Testis (tissue), 3 donors: ENCODE results near the gene ANKS1B. TPM values are rescaled to one million over a fixed set of nuclear protein-coding genes. Genes with fewer than 3 reads are reported as not detected.

Experiments
- DNase-seq: peaks from one replicate; pipeline ENCODE4 v3.0.0-alpha.2; 2019
- H3K27ac ChIP-seq, 2 donors: fragments of 200-600 bp; sonication (generic); one replicate each; pipeline ENCODE4 v1.5.1; 2019
- H3K27me3 ChIP-seq: fragments of 200-600 bp; sonication (generic); one replicate; pipeline ENCODE4 v1.5.1; 2019
- H3K36me3 ChIP-seq: fragments of 200-600 bp; sonication (generic); one replicate; pipeline ENCODE4 v1.5.1; 2017; ENCODE audit warnings: low read depth; ENCODE audit errors: missing control alignments
- H3K4me1 ChIP-seq: fragments of 200-600 bp; sonication (generic); one replicate; pipeline ENCODE4 v1.5.1; 2019
- H3K4me3 ChIP-seq, 2 donors: fragments of 200-600 bp; sonication (generic); one replicate each; pipeline ENCODE4 v1.5.1; 2017 to 2019
- H3K9me3 ChIP-seq: fragments of 200-600 bp; sonication (generic); one replicate; pipeline ENCODE4 v1.5.1; 2017
- POLR2A ChIP-seq: fragments of 450-650 bp; IDR thresholded peaks from one replicate; pipeline ENCODE4 v1.6.1; 2017; ENCODE audit warnings: antibody characterized with exemption, mild to moderate bottlenecking, moderate library complexity
- WGBS, 2 donors: methylation state at CpG; one replicate each; pipeline ENCODE4 v1.1.5; 2018; 5-methylcytosine and 5-hydroxymethylcytosine counted together
- intact Hi-C: fragments of 100-400 bp; cut with DNase I; formaldehyde crosslinking; loops from one replicate; pipeline ENCODE4 v1.15.1; 2023; ENCODE audit warnings: low total_unique reads
- polyA plus RNA-seq: library from polyadenylated mRNA; stranded (reverse); fragments of 350-450 nt; fragmentation: Illumina TruSeq; extraction: RNeasy Lipid Tissue Mini Kit (QIAGEN cat#74804); gene quantifications from one replicate; pipeline ENCODE4 v1.2.3, GENCODE V29; 2014; ENCODE audit warnings: low read depth, low replicate concordance; ENCODE audit not compliant: insufficient read depth
- total RNA-seq, 2 donors: library from RNA; depleted of rRNA; stranded (reverse); fragments of >200 nt; gene quantifications; one replicate each; pipeline ENCODE4 v1.2.3, GENCODE V29; 2016
- TF ChIP-seq, protein P1 (sequence below), 3 experiments: fragments of 450-650 bp in 2 of 3; fragments of 200-600 bp in 1 of 3; sonication (generic) in 1 of 3; IDR thresholded peaks; one replicate each; pipeline ENCODE4 v1.5.1; 2016 to 2019; ENCODE audit warnings: antibody characterized with exemption in 3 of 3, mild to moderate bottlenecking in 2 of 3, moderate library complexity in 1 of 3

ANKS1B gene
- total and polyA plus RNA-seq, 3 donors from 2014 or later = 26.8 to 58.2 (median 30.9) TPM

DNA sequence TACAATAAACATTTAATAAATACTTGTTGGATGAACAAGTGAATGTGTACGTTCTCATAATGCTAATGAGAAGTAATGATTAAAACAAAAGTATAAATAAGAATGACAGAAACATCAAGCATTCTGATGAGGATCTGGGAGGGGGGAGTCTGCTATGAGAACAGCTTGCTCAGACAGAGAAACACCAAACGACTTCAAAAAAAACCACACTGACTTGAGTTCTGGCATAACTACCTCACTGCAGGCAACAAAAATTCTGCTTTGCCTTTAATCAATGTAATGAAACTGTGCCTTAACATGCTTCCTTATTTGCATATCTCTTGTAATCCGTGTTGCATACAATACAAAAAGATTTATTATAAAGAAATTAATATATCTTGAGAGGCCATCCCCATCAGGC is 632.5 kb downstream of the ANKS1B start:
- Histone ChIP-seq H3K36me3 (no peaks in the 10 kb centered on the region), H3K4me1 (no peaks in the 10 kb centered on the region), H3K27me3 (no peaks in the 10 kb centered on the region), H3K9me3 (no peaks in the 10 kb centered on the region), H3K4me3 (no peak overlapping the region), H3K27ac (no peak overlapping the region)
- DNase-seq = no peak
- WGBS, 2 donors = 44 to 46% methylated on average over 3 of the region's 3 CpGs
- no peak for TF ChIP-seq POLR2A
- TF ChIP-seq, protein P1, sequence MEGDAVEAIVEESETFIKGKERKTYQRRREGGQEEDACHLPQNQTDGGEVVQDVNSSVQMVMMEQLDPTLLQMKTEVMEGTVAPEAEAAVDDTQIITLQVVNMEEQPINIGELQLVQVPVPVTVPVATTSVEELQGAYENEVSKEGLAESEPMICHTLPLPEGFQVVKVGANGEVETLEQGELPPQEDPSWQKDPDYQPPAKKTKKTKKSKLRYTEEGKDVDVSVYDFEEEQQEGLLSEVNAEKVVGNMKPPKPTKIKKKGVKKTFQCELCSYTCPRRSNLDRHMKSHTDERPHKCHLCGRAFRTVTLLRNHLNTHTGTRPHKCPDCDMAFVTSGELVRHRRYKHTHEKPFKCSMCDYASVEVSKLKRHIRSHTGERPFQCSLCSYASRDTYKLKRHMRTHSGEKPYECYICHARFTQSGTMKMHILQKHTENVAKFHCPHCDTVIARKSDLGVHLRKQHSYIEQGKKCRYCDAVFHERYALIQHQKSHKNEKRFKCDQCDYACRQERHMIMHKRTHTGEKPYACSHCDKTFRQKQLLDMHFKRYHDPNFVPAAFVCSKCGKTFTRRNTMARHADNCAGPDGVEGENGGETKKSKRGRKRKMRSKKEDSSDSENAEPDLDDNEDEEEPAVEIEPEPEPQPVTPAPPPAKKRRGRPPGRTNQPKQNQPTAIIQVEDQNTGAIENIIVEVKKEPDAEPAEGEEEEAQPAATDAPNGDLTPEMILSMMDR (IDR thresholded peaks at IDR 0.05) = no peak
- intact Hi-C loops = no loop called here

DNA sequence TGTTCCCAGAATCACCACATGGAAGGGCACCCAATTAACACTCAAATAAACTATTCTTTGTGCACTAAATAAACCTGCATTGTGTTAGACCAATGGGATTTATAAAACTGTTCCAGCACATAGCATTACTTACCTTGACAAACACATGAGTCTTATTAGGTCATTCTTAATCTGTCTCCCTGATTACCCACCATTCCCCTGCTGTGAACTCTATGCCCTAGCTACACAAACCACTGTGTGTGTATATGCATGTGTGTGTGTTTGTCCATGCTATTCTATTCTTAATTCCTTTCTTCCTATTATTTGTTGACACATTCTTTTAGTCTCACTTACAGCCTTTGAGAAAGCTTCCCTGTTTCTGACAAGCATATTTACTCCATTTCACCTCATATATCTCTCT is 640.8 kb downstream of the ANKS1B start:
- Histone ChIP-seq H3K36me3 (no peaks in the 10 kb centered on the region), H3K27ac (no peak overlapping the region), H3K4me1 (no peaks in the 10 kb centered on the region), H3K27me3 (no peaks in the 10 kb centered on the region), H3K4me3 (no peak overlapping the region), H3K9me3 (no peaks in the 10 kb centered on the region)
- TF ChIP-seq POLR2A = no peak
- TF ChIP-seq, protein P1 (IDR thresholded peaks at IDR 0.05) = no peak
- no peak for DNase-seq
- intact Hi-C loops = no loop called here

DNA sequence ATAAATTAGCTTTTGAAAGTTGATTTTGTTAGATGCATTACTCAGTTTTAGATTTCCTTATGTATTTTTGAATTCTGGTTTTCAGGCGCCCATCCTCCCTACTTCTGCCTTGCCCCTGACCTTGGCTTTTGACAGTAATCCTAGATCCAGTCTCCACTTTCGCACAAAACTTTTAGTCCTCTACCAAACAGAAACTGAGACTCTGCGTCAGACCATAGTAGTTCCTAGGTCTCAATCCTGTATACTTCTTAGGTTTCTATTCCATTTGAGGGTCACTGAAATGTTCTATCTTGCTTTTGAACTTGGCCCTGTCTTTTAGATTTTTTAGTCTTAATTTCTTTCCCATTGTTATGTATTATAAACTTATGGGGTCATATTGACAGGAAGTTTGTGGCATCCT is 645.1 kb downstream of the ANKS1B start:
- intact Hi-C loops = no loop called here
- 82 to 93% methylated on average over 3 of the region's 3 CpGs for WGBS, 2 donors

DNA sequence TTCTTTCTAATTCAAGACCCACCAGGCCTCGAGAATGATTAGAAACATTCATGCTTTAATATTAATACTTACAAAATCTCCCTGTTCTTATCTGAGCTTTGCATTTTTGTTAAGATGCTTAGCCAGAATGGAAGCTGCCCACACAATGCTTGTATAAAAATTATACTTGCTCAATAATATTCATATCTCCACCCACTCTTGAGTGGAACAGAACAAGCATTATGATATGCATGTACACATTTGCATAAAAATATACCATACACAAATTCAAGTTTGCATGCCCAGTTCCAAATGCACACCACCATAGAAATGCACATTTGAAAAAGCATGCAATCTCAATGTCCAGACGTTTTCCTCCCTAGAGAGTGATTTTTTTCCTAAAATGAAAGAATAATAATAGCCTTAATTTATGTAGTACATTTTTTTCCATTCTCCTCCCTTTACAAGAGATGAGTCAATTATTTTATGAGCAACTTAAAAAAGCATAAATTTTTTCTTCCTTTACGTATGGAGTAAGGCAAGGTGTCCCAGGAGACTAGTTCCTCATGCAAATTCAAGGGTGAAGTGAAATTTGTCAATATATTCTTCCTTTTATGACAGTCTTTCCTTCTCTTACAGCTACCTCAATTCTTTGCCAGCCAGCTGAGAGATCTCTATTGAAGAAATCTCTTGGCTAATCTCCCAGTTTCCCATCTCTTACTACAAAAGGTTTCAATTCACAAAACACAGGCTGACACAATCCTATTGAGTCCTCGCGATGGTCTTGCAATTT is 650.3 kb downstream of the ANKS1B start:
- no peak overlapping the region for H3K27ac ChIP-seq
- no peak for TF ChIP-seq POLR2A
- TF ChIP-seq, protein P1 (IDR thresholded peaks at IDR 0.05) = no peak
- no peaks in the 10 kb centered on the region for H3K27me3 ChIP-seq
- WGBS, 2 donors = 46 to 47% methylated on average over 5 of the region's 5 CpGs
- intact Hi-C loops = no loop called here
- no peak overlapping the region for H3K4me3 ChIP-seq
- H3K9me3 ChIP-seq = no peaks in the 10 kb centered on the region
- no peak for DNase-seq
- no peaks in the 10 kb centered on the region for H3K36me3 ChIP-seq
- no peaks in the 10 kb centered on the region for H3K4me1 ChIP-seq

More for the DNA sequence above, 645.1 kb downstream of the ANKS1B start:
- Histone ChIP-seq H3K4me3 (no peak overlapping the region), H3K4me1 (no peaks in the 10 kb centered on the region), H3K9me3 (no peaks in the 10 kb centered on the region), H3K27me3 (no peaks in the 10 kb centered on the region), H3K36me3 (no peaks in the 10 kb centered on the region), H3K27ac (no peak overlapping the region)
- TF ChIP-seq, protein P1 (IDR thresholded peaks at IDR 0.05) = no peak
- no peak for TF ChIP-seq POLR2A
- no peak for DNase-seq
